HG03565 (cell line): Measurements from ENCODE around the gene PREB.
A peak's percentile ranks its signal among the peaks of the same experiment; 100 is the strongest.
"Not testable (repeated sequence)": the region's sequence is repeated elsewhere in the genome, so short reads cannot be mapped to it uniquely, and the experiment has no call there.

Experiments used
- ATAC-seq: cut with Tn5 transposase; IDR thresholded peaks from one replicate; pipeline ENCODE4 v1.9.1; 2021; ENCODE audit warnings: mild to moderate bottlenecking, moderate library complexity; ENCODE audit not compliant: unreplicated experiment

The PREB gene, protein sequence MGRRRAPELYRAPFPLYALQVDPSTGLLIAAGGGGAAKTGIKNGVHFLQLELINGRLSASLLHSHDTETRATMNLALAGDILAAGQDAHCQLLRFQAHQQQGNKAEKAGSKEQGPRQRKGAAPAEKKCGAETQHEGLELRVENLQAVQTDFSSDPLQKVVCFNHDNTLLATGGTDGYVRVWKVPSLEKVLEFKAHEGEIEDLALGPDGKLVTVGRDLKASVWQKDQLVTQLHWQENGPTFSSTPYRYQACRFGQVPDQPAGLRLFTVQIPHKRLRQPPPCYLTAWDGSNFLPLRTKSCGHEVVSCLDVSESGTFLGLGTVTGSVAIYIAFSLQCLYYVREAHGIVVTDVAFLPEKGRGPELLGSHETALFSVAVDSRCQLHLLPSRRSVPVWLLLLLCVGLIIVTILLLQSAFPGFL

DNA sequence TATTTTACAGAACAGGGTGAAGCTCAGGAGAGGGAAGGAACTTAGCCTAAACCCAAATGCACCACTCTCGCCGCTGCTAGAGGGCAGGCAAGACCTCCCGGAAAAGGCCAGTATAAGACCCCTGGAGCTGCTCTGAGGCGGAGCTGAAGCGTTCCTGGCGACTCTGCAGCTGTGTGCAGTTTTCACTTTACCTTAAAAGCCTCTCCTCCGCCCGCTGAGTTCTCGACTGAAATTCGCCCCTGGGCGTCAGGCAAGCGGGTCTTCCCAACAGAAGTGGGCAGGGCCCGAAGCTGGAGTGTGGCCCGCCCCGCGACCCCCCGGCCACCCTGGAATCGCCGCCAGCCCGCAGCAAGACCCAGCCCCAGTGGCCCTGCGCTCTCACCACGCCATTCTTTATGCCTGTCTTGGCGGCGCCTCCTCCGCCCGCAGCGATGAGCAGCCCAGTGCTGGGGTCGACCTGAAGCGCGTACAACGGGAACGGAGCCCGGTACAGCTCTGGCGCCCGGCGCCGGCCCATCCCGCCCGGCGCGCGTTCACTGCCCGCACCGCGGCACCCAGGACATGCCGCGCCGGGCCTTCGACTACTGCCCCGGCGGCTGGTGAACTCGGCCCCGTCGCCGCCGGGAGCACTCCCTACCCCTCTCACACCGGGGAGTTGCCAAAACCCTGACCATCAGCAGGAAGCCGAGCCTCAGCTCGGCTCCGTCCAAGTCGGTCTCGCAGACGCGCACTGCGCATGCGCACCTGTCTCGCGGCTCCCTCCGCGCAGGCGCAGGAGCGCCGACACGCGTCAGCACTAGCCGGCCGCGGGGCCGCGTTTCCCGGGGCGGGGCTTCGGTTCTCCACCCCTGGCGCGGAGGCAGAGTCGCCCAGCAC is at the start of gene PREB:
Gene PREB (minus strand): TSS at position 732 of the 876 bp plus-strand sequence. CDS start 215 bp downstream, at position 517.
- ATAC-seq = peak; percentile 83

DNA sequence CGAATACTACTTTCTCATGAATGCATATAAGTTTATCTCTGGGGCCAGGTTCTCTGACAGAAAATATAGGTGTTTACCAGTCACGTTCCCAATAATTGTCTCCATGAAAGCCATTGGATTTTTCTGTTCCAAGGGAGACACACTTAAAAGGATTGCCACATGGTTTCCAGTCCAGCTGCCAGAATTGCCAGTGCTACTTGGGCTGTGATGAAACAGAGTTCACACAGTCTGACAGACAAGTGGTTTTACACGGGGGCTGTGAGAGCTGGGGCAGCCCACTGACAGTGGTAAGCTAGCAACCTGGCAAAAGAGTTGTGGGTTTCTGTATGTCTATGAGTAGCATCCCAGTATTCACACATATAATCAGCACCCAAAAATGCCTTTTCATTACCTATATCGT is 49.7 kb upstream of the PREB start:
- ATAC-seq = no peak

DNA sequence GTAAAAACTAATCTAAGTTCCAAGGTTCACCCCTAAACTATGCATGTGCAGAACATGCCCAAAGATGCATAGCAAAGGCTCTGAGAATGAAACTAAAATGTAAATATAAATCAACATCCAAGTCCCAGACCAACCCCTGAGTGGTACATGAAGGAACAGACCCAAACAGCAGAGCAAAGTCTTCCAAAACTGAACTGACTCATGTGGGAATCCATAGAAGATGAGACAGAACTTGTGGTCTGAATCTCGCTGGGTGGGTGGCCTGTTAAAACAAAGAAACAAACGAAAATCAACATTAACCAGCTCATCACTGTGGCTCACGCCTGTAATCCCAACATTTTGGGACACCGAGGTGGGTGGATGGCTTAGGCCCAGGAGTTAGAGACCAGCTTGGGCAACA is 47.9 kb upstream of the PREB start:
- no peak for ATAC-seq

DNA sequence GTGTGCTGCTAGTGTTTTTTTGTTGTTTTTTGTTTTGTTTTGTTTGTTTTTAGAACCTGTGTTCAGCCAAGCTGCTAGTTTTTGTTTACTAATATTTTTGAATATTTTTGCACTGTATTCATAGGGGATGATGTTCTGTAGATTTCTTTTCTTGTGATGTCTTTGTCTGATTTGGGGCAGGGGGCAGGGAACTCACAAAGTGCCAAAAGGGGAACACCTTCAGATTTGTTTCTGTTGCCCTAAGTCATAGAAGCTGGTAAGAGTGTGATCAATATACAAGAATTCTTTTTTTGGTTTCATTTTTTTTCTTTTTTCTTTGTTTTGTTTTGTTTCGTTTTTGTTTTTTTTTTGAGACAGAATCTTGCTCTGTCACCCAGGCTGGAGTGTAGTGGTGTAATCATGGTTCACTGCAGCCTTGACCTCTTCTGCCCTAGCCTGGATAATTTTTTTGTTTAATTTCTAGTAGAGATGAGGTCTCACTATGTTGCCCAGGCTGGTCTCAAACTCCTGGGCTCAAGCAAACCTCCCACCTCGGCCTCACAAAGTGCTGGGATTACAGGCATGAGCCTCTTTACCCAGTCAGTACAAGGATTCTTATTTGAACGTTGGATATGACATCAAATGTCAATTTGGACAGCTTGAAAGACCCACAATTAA is 45.0 kb upstream of the PREB start:
- no peak for ATAC-seq

DNA sequence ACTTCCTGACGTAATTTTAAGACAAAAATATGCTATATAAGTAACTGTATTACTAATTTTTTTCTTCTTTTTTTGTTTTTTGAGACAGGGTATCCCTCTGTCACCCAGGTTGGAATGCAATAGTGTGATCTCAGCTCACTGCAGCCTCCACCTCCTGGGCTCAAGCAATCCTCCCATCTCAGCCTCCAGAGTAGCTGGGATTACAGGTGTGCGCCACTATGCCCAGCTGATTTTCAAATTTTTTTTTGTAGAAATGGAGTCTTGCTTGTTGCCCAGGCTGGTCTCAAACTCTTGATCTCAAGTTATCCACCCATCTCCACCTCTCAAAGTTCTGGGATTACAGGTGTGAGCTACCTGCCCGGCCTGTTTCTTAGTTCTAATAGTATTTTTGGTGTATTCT is 44.0 kb upstream of the PREB start:
- ATAC-seq = no peak

DNA sequence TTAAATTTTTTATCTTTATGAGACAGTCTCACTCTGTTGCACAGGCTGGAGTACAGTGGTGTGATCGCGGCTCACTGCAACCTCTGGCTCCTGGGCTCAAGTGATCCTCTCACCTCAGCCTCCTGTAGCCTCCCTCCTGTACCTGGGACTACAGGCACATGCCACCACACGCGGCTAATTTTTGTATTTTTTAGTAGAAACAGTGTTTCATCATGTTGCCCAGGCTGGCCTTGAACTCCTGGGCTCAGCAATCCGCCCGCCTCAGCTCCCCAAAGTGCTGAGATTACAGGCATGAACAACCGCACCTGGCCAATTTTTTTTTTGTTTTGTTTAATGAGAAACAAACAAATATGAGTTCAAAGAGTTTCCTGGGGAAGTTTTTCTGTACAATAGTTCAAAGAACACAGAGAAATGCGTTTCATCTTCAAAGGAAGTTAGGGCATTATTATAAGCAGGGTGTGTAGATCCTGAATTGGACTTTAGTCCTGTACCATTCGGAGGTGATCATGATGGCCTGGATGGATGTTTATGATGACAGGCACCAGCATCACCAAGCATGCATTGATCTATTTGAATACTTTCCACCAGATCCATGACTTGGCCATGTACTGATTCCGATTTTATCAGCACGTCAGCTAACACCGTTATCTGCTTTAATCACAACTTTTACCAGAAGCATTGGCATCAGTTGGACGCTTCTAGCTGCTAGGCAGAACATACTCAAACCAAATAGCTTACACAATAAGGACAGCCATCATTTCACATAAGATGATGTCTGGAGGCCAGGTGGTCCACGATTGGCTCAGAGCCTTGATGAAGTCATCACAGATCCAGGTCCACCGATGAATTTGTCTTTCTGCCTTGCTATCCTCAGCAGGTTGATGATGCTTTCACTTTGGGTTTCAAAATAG is 43.3 kb upstream of the PREB start:
- no peak for ATAC-seq

DNA sequence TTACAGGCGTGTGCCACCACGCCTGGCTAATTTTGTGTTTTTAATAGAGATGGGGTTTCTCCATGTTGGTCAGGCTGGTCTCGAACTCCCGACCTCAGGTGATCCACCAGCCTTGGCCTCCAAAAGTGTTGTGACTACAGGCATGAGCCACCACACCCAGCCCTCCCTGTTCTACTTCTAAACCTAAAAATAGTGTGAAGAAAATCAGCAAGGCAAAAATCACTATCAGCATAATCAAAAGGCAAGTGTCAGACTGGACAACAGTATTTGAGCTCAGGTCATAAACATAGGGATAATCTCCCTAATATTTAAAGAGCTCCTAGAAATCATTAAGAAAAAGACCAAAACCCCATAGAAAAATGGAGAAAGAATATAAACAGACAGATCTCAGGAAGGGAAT is 41.3 kb upstream of the PREB start:
- ATAC-seq = not testable (repeated sequence)

DNA sequence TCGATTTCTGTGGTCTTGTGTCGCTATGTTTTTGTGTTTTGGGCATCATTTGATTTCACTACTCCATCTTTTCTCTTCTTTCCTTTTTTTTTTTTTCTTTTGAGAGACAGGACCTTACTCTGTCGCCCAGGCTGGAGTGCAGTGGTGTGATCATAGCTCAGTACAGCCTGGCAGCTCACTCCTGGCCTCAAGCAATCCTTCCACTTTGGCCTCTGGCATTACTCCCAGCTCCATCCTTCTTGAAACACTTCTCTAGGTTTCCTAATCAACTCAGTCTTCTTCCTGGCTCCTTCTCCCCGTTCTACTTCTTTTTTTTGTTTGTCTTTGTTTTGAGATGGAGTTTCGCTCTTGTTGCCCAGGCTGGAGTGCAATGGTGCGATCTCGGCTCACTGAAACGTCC is 40.9 kb upstream of the PREB start:
- ATAC-seq = no peak

DNA sequence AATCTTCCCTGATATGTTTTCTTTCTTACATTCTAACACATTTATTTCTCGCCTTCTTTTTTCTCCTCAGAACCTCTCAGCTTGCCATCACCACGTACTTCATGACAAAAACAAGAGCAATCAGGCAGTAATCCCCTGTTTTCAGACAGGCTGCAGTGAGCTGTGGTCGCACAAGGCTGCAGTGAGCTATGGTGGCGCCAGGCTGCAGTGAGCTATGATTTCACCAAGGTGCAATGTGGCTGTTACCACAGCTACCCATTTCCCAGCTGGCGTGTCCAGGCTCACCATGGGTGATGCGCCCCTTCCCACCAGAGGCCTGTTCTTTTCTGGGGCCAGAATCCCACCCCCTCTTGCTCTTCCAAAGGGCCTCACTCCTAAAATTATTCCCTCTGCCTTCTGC is 40.2 kb upstream of the PREB start:
- no peak for ATAC-seq

DNA sequence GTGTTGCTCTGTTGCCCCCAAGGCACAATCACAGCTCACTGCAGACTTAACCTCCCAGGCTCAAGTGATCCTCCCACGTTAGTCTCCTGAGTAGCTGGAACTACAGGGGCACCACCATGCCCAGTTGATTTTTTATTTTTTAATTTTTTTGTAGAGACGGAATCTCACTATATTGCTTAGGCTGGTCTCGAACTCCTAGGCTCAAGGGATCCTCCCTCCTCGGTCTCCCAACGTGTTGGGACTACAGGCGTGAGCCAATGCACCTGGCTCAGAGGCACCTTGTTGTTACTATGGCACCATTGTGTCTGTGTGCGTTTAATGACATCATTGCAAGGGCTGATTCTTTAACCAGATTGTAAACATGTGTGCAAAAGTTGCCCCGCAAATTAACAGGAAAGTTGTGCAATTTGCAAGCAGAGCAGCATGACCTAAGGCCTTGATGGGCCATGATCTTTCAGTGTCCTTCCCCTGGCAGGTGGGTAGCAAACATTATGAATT is 37.0 kb upstream of the PREB start:
- no peak for ATAC-seq

DNA sequence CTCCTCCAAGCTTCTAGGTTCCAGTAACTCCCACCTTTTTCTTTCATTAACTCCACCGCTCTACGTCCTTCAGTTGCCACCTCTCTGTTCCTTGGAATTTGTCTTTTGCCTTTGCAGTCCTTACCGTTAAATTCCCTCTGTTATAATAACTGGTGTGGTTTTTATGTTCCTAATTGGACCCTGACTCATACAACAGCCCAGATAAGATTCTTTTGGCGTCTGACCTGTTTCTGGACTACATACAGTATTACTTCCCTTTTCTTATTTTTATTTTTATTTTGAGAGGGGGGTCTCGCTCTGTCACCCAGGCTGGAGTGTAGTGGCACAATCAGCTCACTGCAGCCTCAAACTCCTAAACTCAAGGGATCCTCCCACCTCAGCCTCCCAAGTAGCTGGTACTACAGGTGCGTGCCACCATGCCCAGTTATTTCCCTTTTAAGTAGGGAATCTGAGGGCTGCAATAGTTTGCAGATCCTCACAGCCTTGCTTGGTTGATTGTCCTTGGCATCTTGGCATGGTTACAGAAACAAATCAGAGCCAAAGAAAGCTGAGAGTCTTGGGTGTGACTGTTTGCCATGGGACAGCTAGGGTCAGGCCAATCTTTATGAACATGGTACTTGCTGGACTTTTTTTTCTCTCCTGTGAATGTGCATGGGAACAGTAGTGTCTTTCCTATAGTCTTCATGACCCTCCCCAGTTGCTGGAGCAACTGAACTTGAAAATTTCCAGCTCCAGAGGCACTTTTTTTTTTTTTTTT is 36.3 kb upstream of the PREB start:
- no peak for ATAC-seq

DNA sequence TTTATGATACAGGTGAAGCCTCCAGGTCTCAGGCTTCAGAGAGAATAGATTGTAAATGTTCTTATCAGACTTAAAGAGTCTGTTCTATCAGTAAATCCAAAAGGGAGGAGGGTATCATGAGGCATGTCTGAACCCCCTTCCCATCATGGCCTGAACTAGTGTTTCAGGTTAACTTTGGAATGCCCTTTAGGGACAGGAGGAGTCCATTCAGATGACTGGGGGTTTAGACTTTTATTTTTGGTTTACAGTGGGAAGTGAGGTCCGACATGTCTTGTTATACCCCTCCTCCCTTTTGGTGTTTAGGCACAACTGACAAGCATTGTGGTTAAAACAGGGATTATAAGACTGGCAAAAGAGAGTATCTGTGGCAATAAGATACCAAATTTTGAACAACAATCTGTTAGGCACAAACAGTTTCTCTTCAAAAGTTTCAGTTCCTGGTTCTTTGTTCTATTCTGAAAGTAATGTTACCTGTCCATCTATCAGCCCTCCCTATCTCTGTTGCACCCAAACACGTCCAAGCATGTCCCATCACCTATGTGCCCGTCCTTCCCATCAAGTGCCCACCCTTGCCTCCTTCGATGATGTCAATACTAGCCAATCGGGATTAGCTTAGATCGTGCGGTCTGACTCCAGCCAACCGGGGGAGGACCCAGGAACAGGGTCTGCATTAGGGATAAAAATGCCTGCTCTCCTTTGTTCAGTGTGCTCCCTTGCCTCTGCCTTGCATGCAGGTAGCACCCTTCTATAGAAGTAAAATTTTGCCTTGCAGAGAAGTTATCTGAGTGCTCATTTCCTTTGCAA is 30.7 kb upstream of the PREB start:
- ATAC-seq = no peak

DNA sequence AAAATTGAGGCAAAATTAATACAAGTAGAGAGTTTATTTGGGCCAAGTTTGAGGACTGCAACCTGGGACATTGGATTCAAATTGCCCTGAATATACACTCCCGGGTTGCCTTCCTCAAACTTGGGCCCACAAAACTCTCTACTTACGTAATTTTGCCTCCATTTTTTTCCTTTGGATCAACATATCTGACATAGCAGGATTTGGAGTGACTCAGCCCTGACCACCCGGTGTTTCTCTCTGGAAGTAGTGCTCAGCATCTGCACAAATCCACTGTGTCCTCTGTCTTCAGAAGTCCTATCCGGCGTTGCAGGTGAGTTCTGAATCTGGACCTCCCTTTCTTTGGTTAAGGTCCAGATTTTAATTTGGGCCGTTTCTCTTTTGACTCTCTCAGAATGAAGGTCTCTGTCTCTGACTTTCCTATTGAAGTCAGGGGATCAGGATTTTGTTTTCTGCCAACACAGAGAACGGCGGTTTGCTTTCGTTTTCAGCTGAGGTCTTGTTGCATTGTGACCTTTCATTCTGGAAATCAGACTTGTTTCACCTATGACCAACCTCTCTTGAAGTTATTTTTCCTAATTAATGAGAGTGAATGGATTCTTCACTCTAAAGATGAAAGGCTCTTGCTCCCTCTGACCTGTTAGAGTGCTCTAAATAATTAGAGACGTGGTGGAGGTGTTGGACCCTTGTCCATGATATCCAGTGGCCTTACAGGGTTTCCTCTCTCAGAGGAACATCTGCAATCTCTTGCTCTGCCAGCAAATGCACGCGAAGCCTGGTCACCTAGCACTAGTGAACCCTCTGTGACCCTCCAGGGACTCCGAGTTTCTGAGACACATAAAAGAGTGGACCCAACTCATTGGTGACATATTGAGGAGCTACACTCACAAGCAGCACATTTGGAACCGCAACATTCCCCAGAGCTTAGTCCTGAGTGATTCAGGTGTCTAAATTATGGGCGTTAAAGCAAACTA is 28.0 kb upstream of the PREB start:
- no peak for ATAC-seq

DNA sequence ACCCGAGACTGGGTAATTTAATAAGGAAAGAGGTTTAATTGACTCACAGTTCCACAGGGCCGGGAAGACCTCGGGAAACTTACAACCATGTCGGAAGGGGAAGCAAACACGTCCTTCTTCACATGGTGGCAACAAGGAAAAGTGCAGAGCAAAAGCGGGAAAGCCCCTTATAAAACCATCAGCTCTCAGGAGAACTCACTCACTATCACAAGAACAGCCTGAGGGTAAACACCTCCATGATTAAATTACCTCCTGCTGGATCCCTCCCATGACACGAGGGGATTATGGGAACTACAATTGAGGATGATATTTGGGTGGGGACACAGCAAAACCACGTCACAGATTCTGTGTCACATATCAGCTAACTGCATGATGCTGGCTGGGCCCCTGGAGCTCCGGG is 25.8 kb upstream of the PREB start:
- no peak for ATAC-seq

DNA sequence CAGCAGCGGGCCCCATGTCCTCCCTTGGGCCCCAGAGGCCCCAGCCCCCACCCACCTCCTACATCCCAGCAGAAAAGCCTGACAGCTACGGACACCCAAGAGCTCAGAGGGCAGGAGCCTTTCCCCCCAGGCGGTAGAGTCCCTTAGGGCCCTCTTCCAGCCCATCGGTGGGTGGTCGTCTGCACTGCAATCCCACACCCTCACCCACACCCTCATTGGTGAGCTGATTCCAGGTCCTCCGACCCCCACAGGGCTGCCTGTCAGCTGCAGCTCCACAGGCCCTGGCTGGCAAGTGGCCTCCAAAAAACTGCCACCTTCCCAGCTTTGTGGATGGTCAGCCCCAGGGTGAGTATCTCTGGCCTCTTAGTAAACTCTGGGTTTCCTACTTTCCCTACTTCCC is 24.8 kb upstream of the PREB start:
- no peak for ATAC-seq

DNA sequence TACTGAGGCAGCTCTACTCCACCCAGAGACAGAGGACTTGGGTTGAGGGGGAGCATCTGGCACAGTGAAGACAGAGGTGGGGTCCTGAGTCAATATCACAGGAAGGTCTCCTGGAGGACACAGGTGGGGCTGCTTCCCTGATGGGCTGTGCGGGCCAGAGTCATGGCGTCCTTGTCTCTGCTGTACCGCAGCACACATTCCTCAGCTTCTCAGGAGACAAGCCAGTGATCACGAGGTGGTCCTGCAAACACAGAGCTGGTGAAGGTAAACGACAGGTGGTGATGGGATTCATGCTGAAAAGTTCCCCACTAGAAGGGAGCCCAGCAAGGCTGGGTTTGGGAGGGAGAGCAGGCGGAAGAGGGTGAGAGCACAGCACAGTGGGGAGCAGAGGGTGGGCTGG is 24.0 kb upstream of the PREB start:
- no peak for ATAC-seq

DNA sequence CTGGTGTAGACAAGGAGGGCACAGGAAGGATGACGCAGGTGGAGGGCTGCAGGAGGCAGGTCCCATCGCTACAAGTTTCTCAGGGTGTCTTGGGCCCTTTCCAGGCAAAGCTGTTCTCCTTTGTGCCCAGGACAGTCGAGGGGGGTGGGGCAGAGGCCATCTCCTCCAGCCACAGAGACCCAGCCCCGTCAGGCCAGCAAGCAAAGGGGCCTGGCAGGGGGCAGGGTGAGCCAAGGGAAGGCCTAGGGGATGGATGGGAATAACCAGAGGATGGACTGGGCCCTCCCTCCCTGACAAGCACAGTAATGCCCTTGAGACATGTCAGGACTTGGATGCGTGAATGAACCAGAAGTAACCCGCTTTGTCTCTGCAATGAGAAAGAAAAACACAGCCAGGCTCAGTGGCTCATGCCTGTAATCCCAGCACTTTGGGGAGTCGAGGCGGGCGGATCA is 20.7 kb upstream of the PREB start:
- no peak for ATAC-seq

DNA sequence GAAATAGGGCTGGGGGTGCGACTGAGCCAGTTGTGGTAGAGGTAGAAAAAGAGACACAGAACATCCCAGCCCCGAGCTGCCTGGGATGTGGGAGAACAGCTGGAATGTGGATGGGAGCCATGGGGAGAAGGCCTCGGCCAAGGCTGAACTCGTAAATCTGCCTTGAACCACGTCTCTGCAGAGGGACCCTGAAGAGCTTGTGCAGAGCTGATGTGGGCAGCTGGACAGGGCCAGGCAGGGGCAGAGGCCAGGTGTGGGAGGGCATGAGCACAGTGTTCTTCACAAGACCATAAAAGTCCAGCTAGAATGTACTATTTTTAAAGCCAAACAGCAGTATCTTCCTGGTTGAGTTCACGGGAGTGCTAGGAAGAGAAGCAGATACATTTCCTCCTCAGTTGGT is 20.1 kb upstream of the PREB start:
- ATAC-seq = no peak
